ENCODE results near the gene SPACA9.

SPACA9 gene

GRCh38 chr9:132892400-132892799 is 13.7 kb downstream of the SPACA9 start:
- no peak for DNase-seq (ENCODE audit: low read depth in 4 of 4, low spot score in 1 of 4)

GRCh38 chr9:132894346-132894745 is 15.6 kb downstream of the SPACA9 start:
- DNase-seq (ENCODE audit: low read depth in 4 of 4, low spot score in 1 of 4): no peak

- no peak for DNase-seq (ENCODE audit: low read depth in 4 of 4, low spot score in 1 of 4)
Measured at GRCh38 chr9:132894862-132895835, 16.5 kb downstream of the SPACA9 start.

- no peak for DNase-seq (ENCODE audit: low read depth in 4 of 4, low spot score in 1 of 4)
Measured at GRCh38 chr9:132896264-132896663, 17.6 kb downstream of the SPACA9 start.

GRCh38 chr9:132896906-132897305 is 18.2 kb downstream of the SPACA9 start:
- DNase-seq (ENCODE audit: low read depth in 4 of 4, low spot score in 1 of 4): no peak

- no peak for DNase-seq (ENCODE audit: low read depth in 4 of 4, low spot score in 1 of 4)
Measured at GRCh38 chr9:132898051-132898450, 19.4 kb downstream of the SPACA9 start.

- DNase-seq (ENCODE audit: low read depth in 4 of 4, low spot score in 1 of 4): peak; percentile 49 to 68 (median 56)
Measured at GRCh38 chr9:132901858-132902831, 23.4 kb downstream of the SPACA9 start.

- no peak for DNase-seq (ENCODE audit: low read depth in 4 of 4, low spot score in 1 of 4)
Measured at GRCh38 chr9:132903574-132904492, 25.1 kb downstream of the SPACA9 start.

GRCh38 chr9:132905726-132906125 is 27.0 kb downstream of the SPACA9 start:
- DNase-seq (ENCODE audit: low read depth in 4 of 4, low spot score in 1 of 4): no peak

GRCh38 chr9:132908635-132909034 is 29.9 kb downstream of the SPACA9 start:
- no peak for DNase-seq (ENCODE audit: low read depth in 4 of 4, low spot score in 1 of 4)

GRCh38 chr9:132909311-132909710 is 30.6 kb downstream of the SPACA9 start:
- DNase-seq (ENCODE audit: low read depth in 4 of 4, low spot score in 1 of 4): no peak

GRCh38 chr9:132910376-132910775 is 31.7 kb downstream of the SPACA9 start:
- no peak for DNase-seq (ENCODE audit: low read depth in 4 of 4, low spot score in 1 of 4)

GRCh38 chr9:132912131-132912530 is 33.4 kb downstream of the SPACA9 start:
- no peak for DNase-seq (ENCODE audit: low read depth in 4 of 4, low spot score in 1 of 4)

GRCh38 chr9:132914924-132915323 is 36.2 kb downstream of the SPACA9 start:
- DNase-seq (ENCODE audit: low read depth in 4 of 4, low spot score in 1 of 4): no peak

- no peak for DNase-seq (ENCODE audit: low read depth in 4 of 4, low spot score in 1 of 4)
Measured at GRCh38 chr9:132919614-132920268, 41.0 kb downstream of the SPACA9 start.

- DNase-seq (ENCODE audit: low read depth in 4 of 4, low spot score in 1 of 4): no peak
Measured at GRCh38 chr9:132923346-132923902, 44.7 kb downstream of the SPACA9 start.

- DNase-seq (ENCODE audit: low read depth in 4 of 4, low spot score in 1 of 4): no peak
Measured at GRCh38 chr9:132927704-132928103, 49.0 kb downstream of the SPACA9 start.

GRCh38 chr9:132931178-132931735 is 52.6 kb downstream of the SPACA9 start:
- DNase-seq (ENCODE audit: low read depth in 4 of 4, low spot score in 1 of 4): no peak

GRCh38 chr9:132935026-132935425 is 56.3 kb downstream of the SPACA9 start:
- no peak for DNase-seq (ENCODE audit: low read depth in 4 of 4, low spot score in 1 of 4)
